ENCODE results near the gene CBX4. TPM values are rescaled to one million over a fixed set of nuclear protein-coding genes. Genes with fewer than 3 reads are reported as not detected.

Gene CBX4
- total and polyA plus RNA-seq, 2 of the 13 experiments (the other 11 are each of a cell fraction or from before 2014, with no cell fraction given): 25.8 to 50.8 TPM

- TF ChIP-seq, protein P1, sequence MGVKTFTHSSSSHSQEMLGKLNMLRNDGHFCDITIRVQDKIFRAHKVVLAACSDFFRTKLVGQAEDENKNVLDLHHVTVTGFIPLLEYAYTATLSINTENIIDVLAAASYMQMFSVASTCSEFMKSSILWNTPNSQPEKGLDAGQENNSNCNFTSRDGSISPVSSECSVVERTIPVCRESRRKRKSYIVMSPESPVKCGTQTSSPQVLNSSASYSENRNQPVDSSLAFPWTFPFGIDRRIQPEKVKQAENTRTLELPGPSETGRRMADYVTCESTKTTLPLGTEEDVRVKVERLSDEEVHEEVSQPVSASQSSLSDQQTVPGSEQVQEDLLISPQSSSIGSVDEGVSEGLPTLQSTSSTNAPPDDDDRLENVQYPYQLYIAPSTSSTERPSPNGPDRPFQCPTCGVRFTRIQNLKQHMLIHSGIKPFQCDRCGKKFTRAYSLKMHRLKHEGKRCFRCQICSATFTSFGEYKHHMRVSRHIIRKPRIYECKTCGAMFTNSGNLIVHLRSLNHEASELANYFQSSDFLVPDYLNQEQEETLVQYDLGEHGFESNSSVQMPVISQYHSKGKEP (CRISPR knock-in tag; IDR thresholded peaks at IDR 0.05): no peak
- no peak for TF ChIP-seq DNMT1 (CRISPR knock-in tag; IDR thresholded peaks at IDR 0.05)
- TF ChIP-seq ZFP82 (CRISPR knock-in tag; IDR thresholded peaks at IDR 0.05; ENCODE audit: borderline replicate concordance): peak; percentile 30; the same call in 1 of the 2 replicates
These were observed 36.4 kb downstream of the CBX4 start (continued) for GRCh38 chr17:79802736-79803420.

- no peaks in the 10 kb centered on the region for H4K20me1 ChIP-seq (ENCODE audit: insufficient read depth, low read length)
- H3K4me2 ChIP-seq (ENCODE audit: low read depth, low read length): no peak overlapping the region
- H3K4me3 ChIP-seq (replicated peaks in 1 of 3; ENCODE audit: insufficient read depth in 1 of 3, low read depth in 2 of 3, low read length in 3 of 3): no peak overlapping the region
- no peak overlapping the region for H2AFZ ChIP-seq (ENCODE audit: low read length)
- ChIA-PET POLR2A (interaction anchor here (1.3 to 2.2 kb wide), 6 partner anchors 9 to 191 kb away, joined by 4 to 12 read pairs (median 8); partner anchors contain the start of gene CBX4), CTCF (ENCODE audit: low intra/inter-chr PET ratio, low total read pairs) (no interaction called here)
- no peaks in the 10 kb centered on the region for H3K79me2 ChIP-seq (ENCODE audit: insufficient read depth, low read length)
- H3K36me3 ChIP-seq (replicated peaks in 1 of 2; ENCODE audit: control insufficient read depth in 1 of 2, insufficient read depth in 2 of 2, low read length in 2 of 2): no peaks in the 10 kb centered on the region
- peaks cover 60 to 94% of the 10 kb centered on the region in 2 experiments for H3K27me3 ChIP-seq (ENCODE audit: control insufficient read depth in 1 of 2, insufficient read depth in 2 of 2, low read length in 2 of 2)
- no peak for FAIRE-seq
- ATAC-seq: no peak
- no peak overlapping the region for H3K27ac ChIP-seq (ENCODE audit: extremely low read length, insufficient read depth, low read length)
- WGBS (ENCODE audit: low lambda C conversion rate): 38% methylated on average over 11 of the region's 11 CpGs
- in situ Hi-C loops (cut with HindIII; ENCODE audit: extremely low pct_ligation_motif_present, low pct_unique_long_range_greater_than_20kb) (no loop called here), intact Hi-C loops (cut with micrococcal nuclease; ENCODE audit: unreplicated experiment) (no loop called here)
- no TSS peak for BruUV-seq (replicated peaks)
- no peak for DNase-seq (ENCODE audit: low spot score)
- no peak overlapping the region for H3K9ac ChIP-seq (ENCODE audit: insufficient read depth, low read depth, low read length)
- peaks cover 72% of the 10 kb centered on the region for H3K4me1 ChIP-seq (ENCODE audit: insufficient read depth, low read length)
- no peaks in the 10 kb centered on the region for H3K9me3 ChIP-seq (ENCODE audit: low read length)
- TF ChIP-seq EZH2 (conservative IDR thresholded peaks at IDR 0.05; ENCODE audit: low read depth, low read length) (peak; percentile 47; the same call in 1 of the 2 replicates), ZNF691 (CRISPR knock-in tag; IDR thresholded peaks at IDR 0.05; ENCODE audit: borderline replicate concordance, low read depth) (no peak), ISL2 (CRISPR knock-in tag; IDR thresholded peaks at IDR 0.05) (no peak), HDAC2 (CRISPR knock-in tag; IDR thresholded peaks at IDR 0.05) (no peak), ZNF768 (CRISPR knock-in tag; IDR thresholded peaks at IDR 0.05) (peak; percentile 50), ZFP36 (IDR thresholded peaks at IDR 0.05; ENCODE audit: borderline replicate concordance, low read depth, low read length, partially characterized antibody) (peak; percentile 13), SSRP1 (CRISPR knock-in tag; IDR thresholded peaks at IDR 0.05) (no peak), ZKSCAN5 (CRISPR knock-in tag; IDR thresholded peaks at IDR 0.05) (no peak), ZBTB7A (CRISPR knock-in tag; IDR thresholded peaks at IDR 0.05) (0 out of 2 replicates have a peak, but pooled peaks have one; percentile 0), GABPA (IDR thresholded peaks at IDR 0.05; ENCODE audit: low read depth, low read length) (no peak), GABPA (CRISPR knock-in tag; IDR thresholded peaks at IDR 0.05; ENCODE audit: low read depth) (no peak), ZNF232 (CRISPR knock-in tag; IDR thresholded peaks at IDR 0.05; ENCODE audit: borderline replicate concordance) (no peak), GFI1 (CRISPR knock-in tag; IDR thresholded peaks at IDR 0.05; ENCODE audit: borderline replicate concordance) (no peak), PREB (CRISPR knock-in tag; IDR thresholded peaks at IDR 0.05) (no peak), ZNF263 (CRISPR knock-in tag; IDR thresholded peaks at IDR 0.05) (peak; percentile 48; the same call in 1 of the 2 replicates)
- TF ChIP-seq, protein P2, sequence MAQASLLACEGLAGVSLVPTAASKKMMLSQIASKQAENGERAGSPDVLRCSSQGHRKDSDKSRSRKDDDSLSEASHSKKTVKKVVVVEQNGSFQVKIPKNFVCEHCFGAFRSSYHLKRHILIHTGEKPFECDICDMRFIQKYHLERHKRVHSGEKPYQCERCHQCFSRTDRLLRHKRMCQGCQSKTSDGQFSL (CRISPR knock-in tag; IDR thresholded peaks at IDR 0.05): no peak
These were observed 37.1 kb downstream of the CBX4 start for GRCh38 chr17:79802039-79802735.
